Transverse colon (tissue), 4 donors: ENCODE measurements around the gene FOXJ3. TPM values are rescaled to one million over a fixed set of nuclear protein-coding genes. Genes with fewer than 3 reads are reported as not detected.

Experiments
- DNase-seq: peaks from one replicate; pipeline ENCODE4 v3.0.0-alpha.2; 2019
- H3K27ac ChIP-seq, 4 donors: fragments of 200-600 bp; sonication (generic); 2 replicates each; pipeline ENCODE4 v1.5.1; 2016 to 2018; ENCODE audit warnings: inconsistent platforms in 4 of 4
- H3K27me3 ChIP-seq: fragments of 200-600 bp; sonication (generic); 2 replicates; pipeline ENCODE4 v1.5.1; 2017; ENCODE audit warnings: inconsistent platforms
- H3K36me3 ChIP-seq, 4 donors: fragments of 200-600 bp; sonication (generic); 2 replicates each; pipeline ENCODE4 v1.5.1; 2017 to 2019; ENCODE audit warnings: inconsistent platforms in 4 of 4
- H3K4me1 ChIP-seq, 4 donors: fragments of 200-600 bp; sonication (generic); 2 replicates each; pipeline ENCODE4 v1.5.1; 2017 to 2020; ENCODE audit warnings: inconsistent platforms in 4 of 4
- H3K4me3 ChIP-seq, 4 donors: fragments of 200-600 bp; sonication (generic); 1 replicate in 1 of 4; 2 replicates in 3 of 4; pipeline versions ENCODE4 v1.5.1 to v1.6.1; 2017 to 2019; ENCODE audit warnings: inconsistent platforms in 4 of 4
- H3K9me3 ChIP-seq, 2 donors: fragments of 200-600 bp; sonication (generic); 2 replicates each; pipeline ENCODE4 v1.5.1; 2017 to 2019; ENCODE audit warnings: inconsistent platforms in 2 of 2
- CTCF ChIP-seq, 5 experiments: fragments of 200-600 bp in 3 of 5; fragments of 450-650 bp in 2 of 5; sonication (generic) in 3 of 5; IDR thresholded peaks; 1 replicate in 2 of 5; 2 replicates in 3 of 5; pipeline ENCODE4 v1.5.1; 2016 to 2017; ENCODE audit warnings: antibody characterized with exemption in 5 of 5, inconsistent platforms in 3 of 5, mild to moderate bottlenecking in 2 of 5, moderate library complexity in 1 of 5
- EP300 ChIP-seq: sonication (generic); formaldehyde crosslinking; IDR thresholded peaks from one replicate; pipeline ENCODE4 v1.6.1; 2017; ENCODE audit warnings: antibody characterized with exemption, low read depth
- POLR2A ChIP-seq: fragments of 450-650 bp; IDR thresholded peaks from one replicate; pipeline ENCODE4 v1.6.1; 2016; ENCODE audit warnings: antibody characterized with exemption, mild to moderate bottlenecking, moderate library complexity
- POLR2AphosphoS5 ChIP-seq, 3 donors: sonication (generic); formaldehyde crosslinking; IDR thresholded peaks; one replicate each; pipeline ENCODE4 v1.6.1; 2016; ENCODE audit warnings: antibody characterized with exemption in 3 of 3
- WGBS, 2 donors: methylation state at CpG; one replicate each; pipeline ENCODE4 v1.1.5; 2018; ENCODE audit warnings: low coverage in 1 of 2; 5-methylcytosine and 5-hydroxymethylcytosine counted together
- in situ Hi-C, 4 donors: fragments of 200-750 bp; cut with MboI; loops; one replicate each; pipeline versions ENCODE4 v1.15.0 to v1.15.1; 2017; ENCODE audit warnings: low sequenced_read_pairs in 3 of 4, low pct_ligation_motif_present in 1 of 4, low pct_unique_long_range_greater_than_20kb in 1 of 4
- intact Hi-C: fragments of 100-400 bp; cut with DNase I; formaldehyde crosslinking; loops from one replicate; pipeline ENCODE4 v1.15.1; 2023; ENCODE audit warnings: low total_unique reads
- total RNA-seq, 4 donors: library from RNA; depleted of rRNA; stranded (reverse); fragments of >200 nt; gene quantifications; one replicate each; pipeline ENCODE4 v1.1.0, GENCODE V29; 2016

FOXJ3 gene
- total RNA-seq, 4 donors from 2014 or later: 18.5 to 62.1 (median 38.6) TPM

GRCh38 chr1:42324398-42325013 is 10.5 kb downstream of the FOXJ3 start:
- Histone ChIP-seq H3K27me3 (no peaks in the 10 kb centered on the region), H3K36me3 (no peaks in the 10 kb centered on the region), H3K27ac (no peak overlapping the region), H3K9me3 (no peaks in the 10 kb centered on the region), H3K4me3 (no peak overlapping the region), H3K4me1 (peaks cover 13 to 48% (median 34%) of the 10 kb centered on the region in 4 donors)
- DNase-seq: no peak
- intact Hi-C loops: no loop called here
- TF ChIP-seq EP300 (no peak), POLR2AphosphoS5 (IDR thresholded peaks at IDR 0.05) (no peak), POLR2A (no peak), CTCF (IDR thresholded peaks at IDR 0.05) (no peak)
- WGBS, 2 donors: 85% methylated on average over 5 to 6 of the region's 6 CpGs
- in situ Hi-C loops: loop anchor here in 3 of 4 donors (25.0 kb wide), 3 partner anchors 338 to 438 kb away; partner anchors contain the start of genes C1orf50 (in 2 of the 3), P3H1 (in 2 of the 3), CLDN19 (in 1 of the 3) and PPIH (in 1 of the 3)

GRCh38 chr1:42323551-42323950 is 11.5 kb downstream of the FOXJ3 start:
- Histone ChIP-seq H3K27me3 (no peaks in the 10 kb centered on the region), H3K4me1 (peaks cover 21 to 50% (median 40%) of the 10 kb centered on the region in 4 donors), H3K27ac (no peak overlapping the region), H3K36me3 (no peaks in the 10 kb centered on the region), H3K9me3 (no peaks in the 10 kb centered on the region), H3K4me3 (no peak overlapping the region)
- intact Hi-C loops: no loop called here
- DNase-seq: no peak
- WGBS, 2 donors: 74 to 85% methylated on average over 2 of the region's 2 CpGs
- in situ Hi-C loops: no loop called here
- TF ChIP-seq POLR2AphosphoS5 (IDR thresholded peaks at IDR 0.05) (no peak), CTCF (IDR thresholded peaks at IDR 0.05) (no peak), EP300 (no peak), POLR2A (no peak)

- TF ChIP-seq CTCF (IDR thresholded peaks at IDR 0.05): no peak
- DNase-seq: no peak
- 0 to 38% methylated on average over 1 of the region's 1 CpG for WGBS, 2 donors
- Histone ChIP-seq H3K36me3 (no peaks in the 10 kb centered on the region), H3K4me3 (no peak overlapping the region), H3K4me1 (peaks cover 21 to 49% (median 40%) of the 10 kb centered on the region in 4 donors), H3K27ac (peak overlapping the region in 2 of 4 donors; percentile 28 to 44), H3K27me3 (no peaks in the 10 kb centered on the region), H3K9me3 (no peaks in the 10 kb centered on the region)
- intact Hi-C loops: no loop called here
- in situ Hi-C loops: no loop called here
These were observed 12.5 kb downstream of the FOXJ3 start for GRCh38 chr1:42322577-42322976.

GRCh38 chr1:42321731-42322130 is 13.3 kb downstream of the FOXJ3 start:
- intact Hi-C loops (no loop called here), in situ Hi-C loops (no loop called here)
- TF ChIP-seq POLR2A: no peak
- TF ChIP-seq EP300: no peak
- no peak for TF ChIP-seq CTCF (IDR thresholded peaks at IDR 0.05)
- TF ChIP-seq POLR2AphosphoS5 (IDR thresholded peaks at IDR 0.05): no peak
- Histone ChIP-seq H3K27me3 (no peaks in the 10 kb centered on the region), H3K9me3 (no peaks in the 10 kb centered on the region), H3K36me3 (no peaks in the 10 kb centered on the region), H3K4me3 (no peak overlapping the region), H3K4me1 (peaks cover 21 to 58% (median 47%) of the 10 kb centered on the region in 4 donors), H3K27ac (no peak overlapping the region)
- 68 to 71% methylated on average over 4 of the region's 4 CpGs for WGBS, 2 donors
- DNase-seq: no peak
